NCI-H1436 treated with DMSO at 0.1 percent for 48 hours (cell line): Measurements from ENCODE around the gene TMEM231.
"Not testable (repeated sequence)": the region's sequence is repeated elsewhere in the genome, so short reads cannot be mapped to it uniquely, and the experiment has no call there.

Source experiments
- DNase-seq: peaks from one replicate; lab custom pipeline; 2025; lab: John Stamatoyannopoulos, UW

TMEM231 gene

GRCh38 chr16:75532142-75532765 is 23.8 kb downstream of the TMEM231 start:
- DNase-seq: no peak

DNA sequence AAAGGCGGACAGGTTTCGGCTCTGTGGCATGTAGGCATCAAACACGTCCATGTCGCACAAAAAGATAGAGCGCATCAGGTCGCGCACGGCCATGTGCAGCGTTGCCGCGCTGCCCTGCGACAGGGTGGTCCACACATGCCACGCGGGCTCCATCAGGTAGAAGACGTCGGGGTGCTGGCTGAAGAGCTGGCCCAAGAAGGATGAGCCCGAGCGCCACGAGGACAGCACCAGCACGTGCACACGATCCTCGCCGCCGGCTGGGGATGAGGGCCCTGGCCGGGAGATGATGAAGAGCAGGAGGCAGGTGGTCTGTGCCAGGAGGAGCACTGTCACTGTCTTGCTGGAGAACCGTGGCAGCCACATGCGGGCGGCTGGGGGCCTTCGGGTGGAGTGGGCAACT is 26.1 kb downstream of the TMEM231 start:
- no peak for DNase-seq

DNA sequence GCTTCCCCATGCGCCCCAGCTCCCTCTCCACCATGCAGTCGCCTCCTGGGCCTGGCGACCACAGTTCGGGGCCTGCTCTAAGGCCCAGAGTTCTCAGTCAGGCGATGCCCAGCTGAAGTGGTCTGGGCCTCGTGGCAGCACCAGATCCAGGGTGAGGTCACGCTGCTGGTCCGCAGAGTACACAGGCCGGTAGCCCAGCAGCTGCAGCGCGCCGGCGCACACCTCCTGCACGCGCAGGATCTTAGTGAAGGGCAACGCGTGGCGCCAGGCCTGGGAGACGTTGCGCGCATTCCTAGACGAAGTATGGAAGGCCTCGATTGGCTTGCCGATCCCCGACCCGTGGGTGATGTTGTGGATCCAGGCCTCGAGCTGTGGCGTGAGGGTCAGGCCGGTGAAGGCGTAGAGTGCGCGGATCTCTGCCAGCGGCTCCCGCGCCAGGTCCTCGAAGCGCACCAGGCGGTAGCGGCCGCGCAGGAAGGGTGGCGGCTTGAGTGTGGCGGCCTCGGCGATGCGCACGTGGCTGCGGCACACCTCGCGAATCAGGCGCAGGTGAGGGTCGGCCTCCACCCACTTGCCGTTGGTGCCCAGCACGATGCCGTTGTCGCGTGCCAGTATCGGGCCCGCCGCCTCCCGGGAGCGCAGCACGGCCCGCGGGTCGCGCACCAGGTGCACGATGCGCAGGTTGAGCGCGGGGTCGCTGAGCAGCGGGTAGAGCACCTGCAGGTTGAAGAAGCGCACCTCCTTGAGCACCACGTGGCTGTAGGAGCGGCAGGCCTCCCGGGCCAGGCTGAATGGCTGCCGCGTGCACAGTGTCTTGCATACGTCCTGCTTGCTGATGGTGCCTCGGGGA is 26.8 kb downstream of the TMEM231 start:
- DNase-seq: no peak

GRCh38 chr16:75527825-75528299 is 28.2 kb downstream of the TMEM231 start:
- DNase-seq: no peak

- DNase-seq: no peak
These were observed 29.8 kb downstream of the TMEM231 start for GRCh38 chr16:75526032-75526790.

DNA sequence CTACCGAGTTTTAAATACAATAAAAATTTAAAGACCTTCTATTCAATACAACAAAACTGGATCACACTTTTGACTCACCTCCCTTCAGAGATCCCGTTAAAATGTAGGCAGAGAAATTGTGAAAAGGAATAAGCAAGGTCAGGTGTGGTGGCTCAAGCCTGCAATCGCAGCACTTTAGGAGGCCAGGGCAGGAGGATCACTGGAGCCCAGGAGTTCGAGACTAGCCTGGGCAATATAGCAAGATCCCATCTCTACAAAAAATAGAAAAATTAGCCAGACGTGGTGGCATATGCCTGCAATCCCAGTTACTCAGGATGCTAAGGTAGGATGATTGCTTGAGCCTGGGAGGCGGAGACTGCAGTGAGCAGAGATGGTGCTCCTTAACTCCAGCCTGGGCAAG is 36.9 kb downstream of the TMEM231 start:
- DNase-seq: no peak

DNA sequence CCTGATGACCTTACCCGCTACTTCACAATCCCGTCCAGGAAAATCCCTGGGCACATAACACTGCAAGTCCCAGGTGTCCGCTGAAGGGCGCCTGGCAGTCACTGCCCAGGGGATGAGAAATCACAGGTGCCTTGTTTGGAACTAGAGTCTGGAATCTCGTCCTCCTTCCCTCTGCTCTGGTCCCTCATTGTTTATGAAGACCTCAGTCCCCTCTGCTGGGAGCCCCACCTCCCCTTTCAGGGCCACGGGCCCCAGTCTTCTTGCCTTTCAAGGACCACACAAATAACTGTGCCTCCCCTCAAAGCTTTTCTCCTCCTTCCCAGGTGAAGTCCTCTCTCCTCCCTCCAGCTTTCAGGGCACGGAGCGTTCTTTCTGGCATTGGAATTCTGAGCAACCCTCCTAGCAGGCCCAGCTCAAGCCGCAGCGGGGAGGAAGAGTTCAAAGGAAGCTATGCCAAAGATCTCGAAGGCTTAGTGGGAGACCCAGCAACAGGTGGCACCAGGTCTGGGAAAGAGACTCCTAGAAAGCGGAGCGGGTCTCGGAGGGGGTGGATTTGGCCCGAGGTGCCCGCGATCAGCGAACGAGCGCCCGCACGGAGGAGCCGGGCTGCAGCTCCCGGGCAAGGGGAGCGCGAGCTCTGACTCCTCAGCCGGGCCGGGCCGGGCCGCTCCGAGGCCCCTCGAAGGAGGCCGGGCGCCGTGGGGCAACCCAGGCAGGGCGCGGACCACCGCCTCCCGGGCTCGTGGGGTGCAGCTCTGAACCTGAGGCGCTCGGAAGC is 39.7 kb downstream of the TMEM231 start:
- DNase-seq: not testable (repeated sequence)

GRCh38 chr16:75514296-75514695 is 41.8 kb downstream of the TMEM231 start:
- no peak for DNase-seq

- DNase-seq: no peak
These were observed 49.5 kb downstream of the TMEM231 start for GRCh38 chr16:75506574-75506973.

- DNase-seq: no peak
These were observed 49.9 kb downstream of the TMEM231 start for GRCh38 chr16:75506107-75506506.

GRCh38 chr16:75503801-75504200 is 52.3 kb downstream of the TMEM231 start:
- DNase-seq: no peak

- DNase-seq: no peak
These were observed 53.0 kb downstream of the TMEM231 start for GRCh38 chr16:75502916-75503605.

DNA sequence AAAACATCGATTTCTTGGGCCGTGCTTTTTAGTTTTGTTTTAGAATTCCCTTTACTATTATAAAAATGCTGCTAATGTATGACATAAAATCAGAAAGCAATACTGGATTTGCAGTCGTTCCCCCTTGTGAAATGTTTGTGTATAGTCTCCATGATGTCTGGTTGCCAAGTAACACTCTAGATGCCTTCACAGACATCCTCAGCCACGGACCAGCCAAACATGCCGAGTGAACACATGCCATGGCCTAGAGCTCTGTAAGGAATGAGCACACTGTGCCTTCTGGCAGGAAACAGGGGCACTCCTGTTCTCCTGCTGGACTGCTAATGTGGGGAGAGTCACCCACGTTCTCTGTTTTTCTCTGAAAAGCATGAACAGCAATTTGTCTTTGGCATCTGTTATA is 54.2 kb downstream of the TMEM231 start:
- DNase-seq: not testable (repeated sequence)

DNA sequence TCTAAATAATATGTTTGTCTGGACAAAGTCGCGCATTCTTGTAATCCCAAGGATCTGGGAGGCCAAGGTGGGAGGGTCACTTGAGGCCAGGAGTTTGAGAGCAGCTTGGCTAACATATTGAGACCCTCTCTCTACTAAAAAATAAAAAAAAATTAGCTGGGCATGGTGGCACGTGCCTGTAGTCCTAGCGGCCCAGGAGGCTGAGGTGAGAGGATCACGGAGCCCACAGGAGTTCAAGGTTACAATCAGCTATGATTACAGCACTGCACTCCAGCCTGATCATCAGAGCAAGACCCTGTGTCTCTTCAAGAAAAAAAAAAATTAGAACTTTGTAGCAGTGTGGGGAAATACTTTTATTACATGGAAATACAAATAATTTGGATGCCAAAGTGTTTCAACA is 54.7 kb downstream of the TMEM231 start:
- no peak for DNase-seq

DNA sequence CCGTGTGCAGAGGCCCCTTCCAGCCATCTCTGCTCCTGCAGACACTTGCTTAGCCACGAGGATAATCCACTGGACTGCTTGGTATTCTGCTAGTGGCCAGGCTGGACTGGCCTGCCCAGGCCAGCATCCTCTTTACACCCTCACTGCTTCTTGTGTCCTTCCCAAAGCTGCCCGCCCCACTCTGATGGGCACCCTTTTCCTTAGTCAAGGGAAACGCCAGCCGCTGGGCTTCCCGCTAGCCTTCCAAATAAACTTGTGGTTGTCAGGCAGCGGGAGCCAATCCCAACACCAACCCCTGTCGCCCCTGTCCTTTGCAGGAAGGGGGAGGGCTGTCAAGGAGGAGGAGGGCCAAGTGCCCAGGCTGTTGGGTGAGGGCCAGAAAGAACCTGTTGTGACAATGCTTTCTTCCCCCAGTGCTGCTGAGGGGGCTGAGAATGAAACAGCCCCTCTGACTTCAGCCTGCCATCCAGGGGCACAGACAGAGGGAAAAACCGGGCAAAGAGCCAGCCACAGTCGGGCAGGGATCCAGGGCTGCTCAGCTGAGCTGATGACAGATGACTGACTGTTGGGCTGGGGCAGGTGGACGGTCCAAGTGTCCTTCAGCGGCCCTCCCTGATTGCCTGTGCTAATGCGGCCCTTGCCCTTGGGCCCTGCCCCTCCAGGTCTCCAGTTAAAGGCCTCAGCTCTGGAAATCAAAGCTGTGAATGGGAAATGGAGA is 57.3 kb downstream of the TMEM231 start:
- not testable (repeated sequence) for DNase-seq

DNA sequence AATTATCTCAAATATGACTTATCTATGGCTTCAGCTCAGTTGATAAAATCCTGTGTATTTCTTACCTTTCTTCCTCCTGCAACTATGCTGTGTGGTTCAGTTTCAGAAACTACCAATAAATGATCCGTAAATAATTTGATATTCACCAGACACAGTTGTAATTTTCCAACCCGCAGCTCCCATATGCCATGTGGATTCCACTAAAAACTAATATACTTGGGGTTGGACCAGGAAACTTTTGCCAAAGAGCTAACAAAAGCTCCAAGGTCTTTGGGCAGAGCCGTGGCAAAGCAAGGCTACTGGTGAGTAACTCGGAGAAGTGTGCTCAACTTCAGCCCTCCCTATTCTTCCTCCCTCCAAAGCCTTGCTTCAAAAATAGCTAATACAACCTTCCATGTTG is 58.5 kb downstream of the TMEM231 start:
- no peak for DNase-seq

- no peak for DNase-seq
These were observed 60.9 kb downstream of the TMEM231 start, which contains the start of gene CHST6 for GRCh38 chr16:75495076-75495674. Gene CHST6, minus strand, starts transcription at chr16:75495441. Its CDS starts 15,613 bp downstream, at chr16:75479828.

- DNase-seq: no peak
These were observed 61.4 kb downstream of the TMEM231 start for GRCh38 chr16:75494661-75495075.

DNA sequence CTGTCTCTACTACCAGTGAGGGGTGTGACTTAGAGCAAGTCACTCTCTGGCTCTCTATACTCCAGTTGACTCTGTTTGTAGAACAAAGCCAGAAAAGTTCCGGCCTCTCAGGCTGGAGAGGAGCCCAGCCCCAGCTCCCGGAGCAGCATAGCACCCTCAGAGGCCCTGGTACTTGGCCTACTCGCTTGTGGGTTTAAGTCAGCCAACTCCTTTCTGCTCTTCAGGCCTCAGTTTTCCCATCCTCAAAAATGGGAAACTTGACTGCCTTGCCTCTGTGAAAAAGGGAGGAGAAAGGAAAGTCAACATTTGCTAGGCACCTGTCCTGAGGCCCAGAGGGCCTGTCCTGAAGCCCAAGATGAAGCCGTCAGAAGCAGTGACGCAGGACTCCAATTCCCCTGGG is 61.9 kb downstream of the TMEM231 start:
- no peak for DNase-seq

DNA sequence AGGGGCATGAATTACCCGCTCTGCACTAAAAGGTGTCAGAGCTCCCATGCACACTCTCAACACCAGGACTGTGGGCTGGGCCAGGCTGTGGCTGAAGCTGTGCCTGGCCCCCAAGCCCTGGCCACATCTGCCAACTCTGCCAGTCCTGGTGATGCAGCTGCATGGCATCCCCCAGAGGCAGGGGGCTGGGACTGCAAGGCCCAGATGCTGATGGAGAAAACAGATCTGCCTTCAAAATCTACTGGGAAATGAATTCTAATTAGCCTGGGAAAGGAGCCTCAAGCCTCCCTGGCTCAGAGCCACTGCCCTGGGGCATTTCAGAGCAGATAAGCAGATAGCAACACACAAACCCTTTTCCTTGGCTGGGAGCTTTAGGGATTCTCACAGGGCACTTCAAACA is 64.2 kb downstream of the TMEM231 start:
- peak; percentile 49 for DNase-seq
